Neuronal stem cell (in vitro differentiated cells): ENCODE data around the gene MYH3.

Experiments used
- DNase-seq: peaks from one replicate; pipeline ENCODE4 v3.0.0-alpha.2; 2013; ENCODE audit warnings: low spot score
- H2AFZ ChIP-seq: one replicate; pipeline ENCODE4 v1.6.1; 2013; ENCODE audit warnings: mild to moderate bottlenecking, low read length, inconsistent platforms
- H2AK5ac ChIP-seq: 2 replicates; pipeline ENCODE4 v1.6.1; 2013; ENCODE audit warnings: low read depth, mild to moderate bottlenecking, inconsistent platforms, low read length, moderate library complexity, mixed read lengths
- H2BK120ac ChIP-seq: 2 replicates; pipeline ENCODE4 v1.6.1; 2013; ENCODE audit warnings: low read depth, mild to moderate bottlenecking, inconsistent platforms, low read length, moderate library complexity, mixed read lengths
- H2BK12ac ChIP-seq: one replicate; pipeline ENCODE4 v1.6.1; 2013; ENCODE audit warnings: low read length, inconsistent platforms
- H2BK15ac ChIP-seq: 2 replicates; pipeline ENCODE4 v1.6.1; 2013; ENCODE audit warnings: mild to moderate bottlenecking, low read length, inconsistent platforms, mixed read lengths
- H2BK5ac ChIP-seq: one replicate; pipeline ENCODE4 v1.6.1; 2013; ENCODE audit warnings: inconsistent platforms, mild to moderate bottlenecking, low read length, moderate library complexity
- H3K14ac ChIP-seq: one replicate; pipeline ENCODE4 v1.6.1; 2013; ENCODE audit warnings: low read length, inconsistent platforms
- H3K18ac ChIP-seq: 2 replicates; pipeline ENCODE4 v1.6.1; 2013; ENCODE audit warnings: low read length, inconsistent platforms
- H3K23ac ChIP-seq: 2 replicates; pipeline ENCODE4 v1.6.1; 2013; ENCODE audit warnings: low read depth, mild to moderate bottlenecking, mixed read lengths, low read length, inconsistent platforms; ENCODE audit not compliant: poor library complexity
- H3K27ac ChIP-seq: replicated peaks from 3 replicates; pipeline ENCODE4 v1.5.1; 2013; ENCODE audit warnings: low read length, inconsistent platforms
- H3K27me3 ChIP-seq, 3 experiments: 2 replicates each; pipeline ENCODE4 v1.6.1; 2013; ENCODE audit warnings: low read length in 3 of 3, mild to moderate bottlenecking in 2 of 3, inconsistent platforms in 1 of 3, low read depth in 1 of 3, mixed read lengths in 1 of 3, moderate library complexity in 1 of 3; ENCODE audit not compliant: control insufficient read depth in 3 of 3, insufficient read depth in 3 of 3
- H3K36me3 ChIP-seq, 2 donors: replicated peaks in 1 of 2; 2 replicates each; pipeline ENCODE4 v1.6.1; 2013; ENCODE audit warnings: low read length in 2 of 2; ENCODE audit not compliant: control insufficient read depth in 2 of 2, insufficient read depth in 2 of 2
- H3K4ac ChIP-seq: 2 replicates; pipeline ENCODE4 v1.6.1; 2013; ENCODE audit warnings: inconsistent platforms, mild to moderate bottlenecking, low read length, moderate library complexity
- H3K4me1 ChIP-seq, 2 donors: 1 replicate in 1 of 2; 2 replicates in 1 of 2; pipeline ENCODE4 v1.6.1; 2013; ENCODE audit warnings: low read length in 2 of 2, low read depth in 1 of 2; ENCODE audit not compliant: control insufficient read depth in 2 of 2, insufficient read depth in 1 of 2
- H3K4me2 ChIP-seq: one replicate; pipeline ENCODE4 v1.6.1; 2013; ENCODE audit warnings: mild to moderate bottlenecking, low read length, inconsistent platforms; ENCODE audit not compliant: insufficient read depth, poor library complexity, severe bottlenecking
- H3K4me3 ChIP-seq, 2 donors: 2 replicates each; pipeline ENCODE4 v1.5.1; 2013; ENCODE audit warnings: low read length in 2 of 2, mild to moderate bottlenecking in 2 of 2, inconsistent platforms in 1 of 2, moderate library complexity in 1 of 2
- H3K79me1 ChIP-seq: one replicate; pipeline ENCODE4 v1.6.1; 2013; ENCODE audit warnings: low read depth, mild to moderate bottlenecking, inconsistent platforms, low read length, moderate library complexity
- H3K9ac ChIP-seq: one replicate; pipeline ENCODE4 v1.6.1; 2013; ENCODE audit warnings: mild to moderate bottlenecking, low read depth, low read length, inconsistent platforms; ENCODE audit not compliant: poor library complexity
- H3K9me3 ChIP-seq, 2 donors: replicated peaks in 1 of 2; 2 replicates each; pipeline versions ENCODE3 to v1.6.1; 2013; ENCODE audit warnings: low read length in 2 of 2, mild to moderate bottlenecking in 2 of 2, inconsistent platforms in 1 of 2, low read depth in 1 of 2, mixed read lengths in 1 of 2, moderate library complexity in 1 of 2; ENCODE audit not compliant: control insufficient read depth in 2 of 2, insufficient read depth in 1 of 2
- H4K8ac ChIP-seq: one replicate; pipeline ENCODE4 v1.6.1; 2013; ENCODE audit warnings: low read depth, mild to moderate bottlenecking, inconsistent platforms, low read length, moderate library complexity
- H4K91ac ChIP-seq: one replicate; pipeline ENCODE4 v1.6.1; 2013; ENCODE audit warnings: low read length, low read depth, mild to moderate bottlenecking, inconsistent platforms; ENCODE audit not compliant: poor library complexity
- WGBS, 2 donors: extraction: QIAGEN DNeasy Blood & Tissue Kit; methylation state at CpG; one replicate each; pipeline ENCODE4 v1.1.7; 2013; ENCODE audit warnings: missing lambda C conversion rate in 2 of 2, mixed read lengths in 1 of 2; ENCODE audit not compliant: insufficient read length in 2 of 2, insufficient replicate concordance in 1 of 2; ENCODE audit errors: extremely low coverage in 2 of 2; 5-methylcytosine and 5-hydroxymethylcytosine counted together

Gene MYH3

GRCh38 chr17:10663231-10663630, 6.1 kb upstream of the MYH3 start:
- Histone ChIP-seq H4K91ac (no peak overlapping the region), H3K9me3 (no peaks in the 10 kb centered on the region), H2BK12ac (no peak overlapping the region), H3K79me1 (no peaks in the 10 kb centered on the region), H2BK120ac (no peak overlapping the region), H3K36me3 (peaks cover 0 to 4% of the 10 kb centered on the region in 2 donors), H3K14ac (no peak overlapping the region), H2BK5ac (no peak overlapping the region), H2AK5ac (no peak overlapping the region), H4K8ac (no peak overlapping the region), H3K27ac (no peak overlapping the region), H3K23ac (no peak overlapping the region), H3K4ac (no peak overlapping the region), H3K4me3 (no peak overlapping the region), H3K18ac (no peak overlapping the region), H3K4me1 (peaks cover 0 to 6% of the 10 kb centered on the region in 2 donors), H2BK15ac (no peak overlapping the region), H3K27me3 (no peaks in the 10 kb centered on the region), H2AFZ (no peak overlapping the region), H3K4me2 (no peak overlapping the region), H3K9ac (no peak overlapping the region)
- no CpG with 5 or more reads among the region's 6 CpGs for WGBS, 2 donors
- no peak for DNase-seq

GRCh38 chr17:10661437-10661836, 4.3 kb upstream of the MYH3 start:
- Histone ChIP-seq H3K4me2 (no peak overlapping the region), H4K91ac (no peak overlapping the region), H3K14ac (no peak overlapping the region), H2AFZ (no peak overlapping the region), H3K4ac (no peak overlapping the region), H2BK15ac (no peak overlapping the region), H3K9me3 (no peaks in the 10 kb centered on the region), H3K4me1 (peaks cover 0 to 12% of the 10 kb centered on the region in 2 donors), H2BK5ac (no peak overlapping the region), H3K27ac (no peak overlapping the region), H2BK12ac (no peak overlapping the region), H3K9ac (no peak overlapping the region), H3K27me3 (no peaks in the 10 kb centered on the region), H3K79me1 (no peaks in the 10 kb centered on the region), H3K4me3 (no peak overlapping the region), H3K18ac (peak overlapping the region; percentile 61), H2BK120ac (no peak overlapping the region), H3K23ac (no peak overlapping the region), H3K36me3 (peaks cover 0 to 4% of the 10 kb centered on the region in 2 donors), H2AK5ac (no peak overlapping the region), H4K8ac (no peak overlapping the region)
- WGBS, 2 donors, result no CpG with 5 or more reads among the region's 10 CpGs
- DNase-seq, result no peak

- H3K23ac ChIP-seq, result no peak overlapping the region
- no peak overlapping the region for H3K14ac ChIP-seq
- no CpG with 5 or more reads among the region's 10 CpGs for WGBS, 2 donors
- H3K9me3 ChIP-seq, result no peaks in the 10 kb centered on the region
- no peak overlapping the region for H2BK12ac ChIP-seq
- H2BK120ac ChIP-seq, result no peak overlapping the region
- H4K91ac ChIP-seq, result no peak overlapping the region
- H2BK5ac ChIP-seq, result no peak overlapping the region
- H2BK15ac ChIP-seq, result no peak overlapping the region
- DNase-seq, result no peak
- peaks cover 0 to 4% of the 10 kb centered on the region in 2 donors for H3K36me3 ChIP-seq
- H2AK5ac ChIP-seq, result no peak overlapping the region
- no peak overlapping the region for H3K18ac ChIP-seq
- no peaks in the 10 kb centered on the region for H3K27me3 ChIP-seq
- no peak overlapping the region for H3K4me3 ChIP-seq
- H3K27ac ChIP-seq, result no peak overlapping the region
- no peak overlapping the region for H3K4me2 ChIP-seq
- no peaks in the 10 kb centered on the region for H3K79me1 ChIP-seq
- H3K9ac ChIP-seq, result no peak overlapping the region
- H3K4me1 ChIP-seq, result peaks cover 0 to 12% of the 10 kb centered on the region in 2 donors
- H4K8ac ChIP-seq, result no peak overlapping the region
- H3K4ac ChIP-seq, result no peak overlapping the region
- no peak overlapping the region for H2AFZ ChIP-seq
Observed at GRCh38 chr17:10657879-10658278, 770 bp upstream of the MYH3 start.

- H3K79me1 ChIP-seq, result no peaks in the 10 kb centered on the region
- H3K9me3 ChIP-seq, result peaks cover 0 to 2% of the 10 kb centered on the region in 2 donors
- H3K23ac ChIP-seq, result no peak overlapping the region
- H3K18ac ChIP-seq, result no peak overlapping the region
- no peak overlapping the region for H2BK15ac ChIP-seq
- H2BK12ac ChIP-seq, result no peak overlapping the region
- no peak overlapping the region for H2BK5ac ChIP-seq
- DNase-seq, result no peak
- H4K8ac ChIP-seq, result no peak overlapping the region
- no peaks in the 10 kb centered on the region for H3K27me3 ChIP-seq
- no peak overlapping the region for H3K4me3 ChIP-seq
- H2AFZ ChIP-seq, result no peak overlapping the region
- H3K4me2 ChIP-seq, result no peak overlapping the region
- no peak overlapping the region for H4K91ac ChIP-seq
- peaks cover 0 to 7% of the 10 kb centered on the region in 2 donors for H3K4me1 ChIP-seq
- H3K4ac ChIP-seq, result no peak overlapping the region
- no peak overlapping the region for H3K27ac ChIP-seq
- no peak overlapping the region for H2BK120ac ChIP-seq
- H3K9ac ChIP-seq, result no peak overlapping the region
- H3K36me3 ChIP-seq, result no peaks in the 10 kb centered on the region
- H2AK5ac ChIP-seq, result no peak overlapping the region
- no CpG with 5 or more reads among the region's 5 CpGs for WGBS, 2 donors
- no peak overlapping the region for H3K14ac ChIP-seq
Observed at GRCh38 chr17:10653987-10654386, 3.1 kb downstream of the MYH3 start.
